SKM-1 (cell line): ENCODE measurements around the gene TRPM7.
"Not testable (repeated sequence)": the region's sequence is repeated elsewhere in the genome, so short reads cannot be mapped to it uniquely, and the experiment has no call there.

Experiments
- DNase-seq: peaks from one replicate; lab custom pipeline; 2025; ENCODE audit not compliant: unreplicated experiment; lab: John Stamatoyannopoulos, UW

The TRPM7 gene

GRCh38 chr15:50670115-50670514 lies 16.5 kb downstream of the TRPM7 start:
- no peak for DNase-seq

- DNase-seq = no peak
These were observed 17.0 kb downstream of the TRPM7 start for GRCh38 chr15:50669611-50670010.

DNA sequence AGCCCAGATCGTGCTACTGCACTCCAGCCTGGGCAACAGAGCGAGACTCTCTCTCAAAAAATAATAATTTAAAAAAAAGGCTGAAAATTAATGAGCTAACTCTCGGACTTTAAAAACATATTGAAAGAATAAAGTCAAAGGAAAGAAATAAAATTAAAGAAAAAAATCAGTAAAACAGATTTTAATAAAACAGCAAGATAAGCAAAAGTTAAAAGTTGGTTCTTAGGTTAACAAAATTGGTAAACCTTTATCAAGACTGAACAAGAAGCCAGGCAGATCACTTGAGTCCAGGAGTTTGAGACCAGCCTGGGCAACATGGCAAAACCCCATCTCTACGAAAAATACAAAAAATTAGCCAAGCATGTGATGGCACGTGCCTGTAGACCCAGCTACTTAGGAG lies 20.7 kb downstream of the TRPM7 start:
- no peak for DNase-seq

GRCh38 chr15:50655555-50655954 lies 31.0 kb downstream of the TRPM7 start:
- DNase-seq = no peak

GRCh38 chr15:50653156-50653743 lies 33.3 kb downstream of the TRPM7 start:
- no peak for DNase-seq

DNA sequence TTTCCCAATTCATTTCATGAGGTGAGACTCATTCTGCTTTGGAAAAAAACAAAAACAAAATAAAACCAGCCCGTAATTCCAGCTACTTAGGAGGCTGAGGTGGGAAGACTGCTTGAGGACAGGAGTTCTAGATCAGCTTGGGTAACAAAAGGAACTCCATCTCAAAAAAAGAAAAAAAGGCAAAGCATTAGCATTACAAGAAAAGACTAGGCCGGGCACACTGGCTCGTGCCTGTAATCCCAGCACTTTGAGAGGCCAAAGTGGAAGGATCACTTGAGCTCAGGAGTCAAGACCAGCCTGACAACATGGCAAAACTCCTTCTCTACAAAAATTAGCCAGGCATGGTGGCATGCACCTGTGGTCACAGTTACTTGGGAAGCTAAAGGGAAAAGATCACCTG lies 33.9 kb downstream of the TRPM7 start:
- DNase-seq = no peak

DNA sequence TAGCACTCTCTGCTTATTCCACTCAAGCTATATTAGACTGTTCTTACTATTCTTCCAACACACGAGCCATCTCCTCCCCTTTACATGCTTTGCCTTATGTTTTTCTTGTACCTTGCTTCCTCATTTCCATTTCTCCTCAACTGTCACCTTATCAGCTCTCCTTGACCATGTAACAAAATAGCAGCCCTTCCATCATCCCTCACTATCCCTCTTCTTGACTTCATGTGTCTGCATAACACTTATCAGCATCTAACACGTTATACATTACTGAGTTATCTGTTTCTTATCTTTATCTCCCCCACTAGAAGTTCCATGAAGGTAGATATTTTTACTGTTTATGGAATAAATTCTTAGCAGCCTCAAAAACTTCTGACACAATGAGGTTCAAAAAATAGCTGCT lies 45.3 kb downstream of the TRPM7 start:
- DNase-seq = no peak

GRCh38 chr15:50636146-50636545 lies 50.5 kb downstream of the TRPM7 start:
- DNase-seq = no peak

- no peak for DNase-seq
These were observed 52.9 kb downstream of the TRPM7 start for GRCh38 chr15:50633653-50634052.

DNA sequence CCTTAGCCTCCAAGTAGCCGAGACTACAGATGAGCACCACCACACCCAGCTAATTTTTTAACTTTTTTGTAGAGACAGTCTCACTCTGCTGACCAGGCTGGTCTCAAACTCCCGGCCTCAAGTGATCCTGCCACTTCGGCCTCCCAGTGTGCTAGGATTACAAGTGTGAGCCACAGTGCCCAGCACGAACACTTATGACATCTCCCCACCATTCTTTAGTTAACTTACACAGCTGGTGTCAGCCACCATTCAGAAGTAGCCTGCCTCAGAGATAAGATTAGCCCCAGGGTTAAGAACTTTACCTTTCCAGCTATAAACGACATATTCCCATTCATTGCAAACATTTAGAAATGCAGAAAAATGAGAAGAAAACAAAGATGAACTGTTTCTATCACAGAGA lies 58.2 kb downstream of the TRPM7 start:
- no peak for DNase-seq

- no peak for DNase-seq
These were observed 59.1 kb downstream of the TRPM7 start for GRCh38 chr15:50627351-50628055.

- no peak for DNase-seq
These were observed 61.9 kb downstream of the TRPM7 start for GRCh38 chr15:50624616-50625168.

GRCh38 chr15:50622361-50622943 lies 64.1 kb downstream of the TRPM7 start:
- not testable (repeated sequence) for DNase-seq

- not testable (repeated sequence) for DNase-seq
These were observed 69.6 kb downstream of the TRPM7 start for GRCh38 chr15:50616960-50617359.

GRCh38 chr15:50616554-50616953 lies 70.0 kb downstream of the TRPM7 start:
- DNase-seq = not testable (repeated sequence)

GRCh38 chr15:50613600-50613999 lies 73.0 kb downstream of the TRPM7 start:
- no peak for DNase-seq

- no peak for DNase-seq
These were observed 79.5 kb downstream of the TRPM7 start for GRCh38 chr15:50607129-50607528.

DNA sequence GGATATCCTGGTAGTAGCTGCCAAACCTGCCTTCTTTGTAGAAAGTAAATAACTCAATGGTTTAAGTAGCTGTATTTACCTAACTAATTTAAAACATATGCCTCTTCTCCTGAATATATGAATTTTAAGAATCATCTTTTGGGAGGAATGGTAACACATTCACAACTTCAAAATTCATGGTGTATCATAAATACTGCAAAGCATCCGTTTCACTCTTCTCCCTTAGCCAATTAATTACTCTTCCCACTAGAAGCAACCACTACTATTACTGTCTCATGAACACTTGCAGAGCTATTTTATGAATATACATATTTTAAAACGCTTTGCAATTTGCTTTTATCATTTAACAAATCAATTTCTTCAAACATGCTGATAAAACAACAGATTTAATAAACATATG lies 81.1 kb downstream of the TRPM7 start:
- DNase-seq = no peak

- not testable (repeated sequence) for DNase-seq
These were observed 84.6 kb downstream of the TRPM7 start for GRCh38 chr15:50602028-50602427.

- DNase-seq = no peak
These were observed 92.3 kb downstream of the TRPM7 start for GRCh38 chr15:50594311-50594710.

DNA sequence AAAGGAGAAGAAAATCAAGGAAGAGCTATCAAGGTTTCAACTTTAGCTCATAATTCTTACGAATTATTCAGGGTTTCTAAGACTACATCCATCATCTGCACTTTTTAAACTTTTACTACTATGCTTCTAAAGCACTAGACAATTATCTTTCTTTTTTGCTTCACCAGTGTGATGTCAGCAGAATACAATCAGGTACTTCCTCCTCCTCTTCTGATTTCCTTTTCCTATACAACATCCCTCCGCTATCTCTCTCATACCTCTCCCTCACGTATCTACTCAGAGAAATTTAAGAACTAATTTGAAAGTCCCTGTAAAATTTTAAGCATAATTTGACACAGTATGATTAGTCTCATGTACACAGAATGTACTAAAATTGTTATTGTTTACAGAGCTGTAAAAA lies 92.8 kb downstream of the TRPM7 start:
- DNase-seq = no peak

DNA sequence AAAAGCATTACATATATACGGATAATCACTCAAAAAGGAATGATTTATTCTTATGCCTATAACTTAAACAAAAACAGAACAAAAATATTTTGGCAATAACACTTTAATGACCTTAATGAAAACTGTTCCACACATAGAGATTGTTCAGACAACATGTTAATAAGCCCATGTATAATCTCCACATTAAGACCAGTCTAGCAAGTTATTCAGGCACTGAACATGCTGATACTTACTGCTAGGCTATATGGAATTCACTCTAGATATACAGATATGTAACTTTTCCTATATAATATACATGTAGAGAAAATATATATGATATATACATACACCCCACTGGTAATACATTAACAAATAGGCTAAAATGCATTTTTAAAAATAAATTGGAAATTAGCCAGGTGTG lies 96.3 kb downstream of the TRPM7 start:
- no peak for DNase-seq
